HEK293 (cell line): Measurements from ENCODE around the gene ATP4A.

Experiments
- BCL11A ChIP-seq: fragments of 450-650 bp; formaldehyde crosslinking; IDR thresholded peaks from 2 replicates; pipeline ENCODE4 v1.5.1; 2016; ENCODE audit warnings: low read depth, missing biosample characterization, missing genetic modification characterization
- GLIS1 ChIP-seq: fragments of 450-650 bp; formaldehyde crosslinking; IDR thresholded peaks from 2 replicates; pipeline ENCODE4 v1.5.1; 2016; ENCODE audit warnings: missing biosample characterization, missing genetic modification characterization
- KLF10 ChIP-seq: fragments of 450-650 bp; IDR thresholded peaks from 2 replicates; pipeline ENCODE4 v1.5.1; 2018; ENCODE audit warnings: missing biosample characterization, mild to moderate bottlenecking, missing genetic modification characterization
- TCF7L2 ChIP-seq: IDR thresholded peaks from 2 replicates; pipeline ENCODE4 v1.6.1; 2011; ENCODE audit warnings: low read depth, mild to moderate bottlenecking, inconsistent platforms, low read length, moderate library complexity, borderline replicate concordance
- ZBTB17 ChIP-seq: fragments of 450-650 bp; formaldehyde crosslinking; IDR thresholded peaks from 2 replicates; pipeline ENCODE4 v1.5.1; 2016; ENCODE audit warnings: missing biosample characterization, missing genetic modification characterization
- ZFHX2 ChIP-seq: fragments of 450-650 bp; formaldehyde crosslinking; conservative IDR thresholded peaks from 2 replicates; pipeline ENCODE4 v1.5.1; 2016; ENCODE audit warnings: missing biosample characterization, missing genetic modification characterization
- ZFP69B ChIP-seq: fragments of 450-650 bp; formaldehyde crosslinking; IDR thresholded peaks from 2 replicates; pipeline ENCODE4 v1.5.1; 2016; ENCODE audit warnings: missing biosample characterization, missing genetic modification characterization
- ZNF132 ChIP-seq: fragments of 450-650 bp; formaldehyde crosslinking; IDR thresholded peaks from 2 replicates; pipeline ENCODE4 v1.5.1; 2017; ENCODE audit warnings: missing biosample characterization, missing genetic modification characterization, borderline replicate concordance
- ZNF221 ChIP-seq: fragments of 450-650 bp; formaldehyde crosslinking; IDR thresholded peaks from 2 replicates; pipeline ENCODE4 v1.5.1; 2017; ENCODE audit warnings: missing biosample characterization, missing genetic modification characterization, borderline replicate concordance
- ZNF223 ChIP-seq: fragments of 450-650 bp; formaldehyde crosslinking; IDR thresholded peaks from 2 replicates; pipeline ENCODE4 v1.5.1; 2016; ENCODE audit warnings: missing biosample characterization, missing genetic modification characterization
- ZNF324 ChIP-seq: fragments of 450-650 bp; formaldehyde crosslinking; IDR thresholded peaks from 2 replicates; pipeline ENCODE4 v1.5.1; 2016; ENCODE audit warnings: missing biosample characterization, missing genetic modification characterization
- ZNF350 ChIP-seq: fragments of 450-650 bp; formaldehyde crosslinking; IDR thresholded peaks from 2 replicates; pipeline ENCODE4 v1.5.0; 2017; ENCODE audit warnings: missing biosample characterization, mild to moderate bottlenecking, missing genetic modification characterization
- ZNF366 ChIP-seq: fragments of 450-650 bp; formaldehyde crosslinking; conservative IDR thresholded peaks from 2 replicates; pipeline ENCODE4 v1.5.1; 2016; ENCODE audit warnings: missing biosample characterization, missing genetic modification characterization
- ZNF48 ChIP-seq: fragments of 450-650 bp; formaldehyde crosslinking; IDR thresholded peaks from 2 replicates; pipeline ENCODE4 v1.5.1; 2016; ENCODE audit warnings: missing biosample characterization, missing genetic modification characterization
- ZNF560 ChIP-seq: fragments of 450-650 bp; formaldehyde crosslinking; IDR thresholded peaks from 2 replicates; pipeline ENCODE4 v1.5.1; 2017; ENCODE audit warnings: missing biosample characterization, missing genetic modification characterization, borderline replicate concordance
- ZNF660 ChIP-seq: fragments of 450-650 bp; IDR thresholded peaks from 2 replicates; pipeline ENCODE4 v1.5.1; 2018; ENCODE audit warnings: missing biosample characterization, mild to moderate bottlenecking, missing genetic modification characterization
- ZNF670 ChIP-seq: fragments of 450-650 bp; formaldehyde crosslinking; IDR thresholded peaks from 2 replicates; pipeline ENCODE4 v1.5.1; 2016; ENCODE audit warnings: missing biosample characterization, missing genetic modification characterization, low read depth
- ZNF76 ChIP-seq: fragments of 450-650 bp; formaldehyde crosslinking; IDR thresholded peaks from 2 replicates; pipeline ENCODE4; 2016; ENCODE audit warnings: low read depth, missing biosample characterization, missing genetic modification characterization, borderline replicate concordance
- ZNF768 ChIP-seq: fragments of 450-650 bp; formaldehyde crosslinking; IDR thresholded peaks from 2 replicates; pipeline ENCODE4 v1.5.1; 2018; ENCODE audit warnings: missing biosample characterization, mild to moderate bottlenecking, missing genetic modification characterization
- ZNF785 ChIP-seq: fragments of 450-650 bp; formaldehyde crosslinking; IDR thresholded peaks from 2 replicates; pipeline ENCODE4 v1.5.1; 2016; ENCODE audit warnings: missing biosample characterization, missing genetic modification characterization
- ZNF792 ChIP-seq: fragments of 450-650 bp; formaldehyde crosslinking; IDR thresholded peaks from 2 replicates; pipeline ENCODE4 v1.5.1; 2016; ENCODE audit warnings: missing biosample characterization, missing genetic modification characterization
- ZNF837 ChIP-seq: fragments of 450-650 bp; formaldehyde crosslinking; IDR thresholded peaks from 2 replicates; pipeline ENCODE4 v1.5.1; 2016; ENCODE audit warnings: missing biosample characterization, missing genetic modification characterization
- ZXDB ChIP-seq: fragments of 450-650 bp; formaldehyde crosslinking; IDR thresholded peaks from 2 replicates; pipeline ENCODE4 v1.5.1; 2016; ENCODE audit warnings: missing biosample characterization, missing genetic modification characterization
- TF ChIP-seq, protein P1 (sequence below): fragments of 450-650 bp; formaldehyde crosslinking; IDR thresholded peaks from 2 replicates; pipeline ENCODE4 v1.5.1; 2016; ENCODE audit warnings: missing biosample characterization, missing genetic modification characterization
- TF ChIP-seq, protein P2 (sequence below): fragments of 450-650 bp; formaldehyde crosslinking; IDR thresholded peaks from 2 replicates; pipeline ENCODE4 v1.5.1; 2017; ENCODE audit warnings: missing biosample characterization, missing genetic modification characterization
- TF ChIP-seq, protein P3 (sequence below): fragments of 450-650 bp; formaldehyde crosslinking; IDR thresholded peaks from 2 replicates; pipeline ENCODE4 v1.5.1; 2016; ENCODE audit warnings: missing biosample characterization, missing genetic modification characterization
- TF ChIP-seq, protein P4 (sequence below): fragments of 450-650 bp; formaldehyde crosslinking; IDR thresholded peaks from 2 replicates; pipeline ENCODE4 v1.5.1; 2017; ENCODE audit warnings: missing biosample characterization, missing genetic modification characterization
- TF ChIP-seq, protein P5 (sequence below): fragments of 450-650 bp; IDR thresholded peaks from 2 replicates; pipeline ENCODE4 v1.5.1; 2018; ENCODE audit warnings: missing biosample characterization, mild to moderate bottlenecking, missing genetic modification characterization
- TF ChIP-seq, protein P6 (sequence below): fragments of 450-650 bp; formaldehyde crosslinking; IDR thresholded peaks from 2 replicates; pipeline ENCODE4; 2016; ENCODE audit warnings: missing biosample characterization, missing genetic modification characterization

Gene ATP4A

DNA sequence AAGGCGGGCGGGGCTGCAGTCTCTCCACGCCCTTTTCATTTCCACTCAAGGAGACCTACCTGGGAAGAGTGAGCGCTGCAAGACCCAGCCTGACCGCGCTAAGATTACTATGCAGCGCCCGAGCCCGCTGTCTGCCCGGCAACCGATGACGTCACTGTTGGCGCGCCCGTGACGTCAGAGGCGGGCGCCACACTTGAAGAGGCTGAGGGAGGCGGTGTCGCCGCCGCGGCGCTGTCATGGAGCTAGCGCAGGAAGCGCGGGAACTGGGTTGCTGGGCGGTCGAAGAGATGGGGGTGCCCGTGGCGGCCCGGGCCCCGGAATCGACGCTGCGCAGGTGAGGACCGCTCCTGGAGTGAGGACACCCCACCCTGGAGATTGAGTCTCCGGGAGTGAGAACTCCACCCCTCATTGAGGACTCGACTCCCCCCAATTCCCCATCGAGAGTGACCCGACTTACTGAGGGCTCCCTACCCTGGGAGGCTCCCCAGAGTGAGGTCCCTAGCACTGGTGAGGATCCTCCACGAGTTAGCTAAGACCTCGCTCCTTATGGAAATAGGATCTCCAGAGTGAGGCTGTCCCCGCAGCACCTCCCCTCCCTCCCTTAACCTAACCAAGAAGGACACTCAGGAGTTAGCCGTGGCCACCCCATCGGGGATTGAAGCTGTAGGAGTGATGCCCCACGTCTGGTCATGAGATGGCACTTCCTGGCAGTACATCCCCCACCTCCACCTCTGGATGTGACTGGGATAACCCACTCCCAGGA lies 49.3 kb upstream of the ATP4A start, which contains the start of gene HAUS5 (continued):
- TF ChIP-seq, protein P1, sequence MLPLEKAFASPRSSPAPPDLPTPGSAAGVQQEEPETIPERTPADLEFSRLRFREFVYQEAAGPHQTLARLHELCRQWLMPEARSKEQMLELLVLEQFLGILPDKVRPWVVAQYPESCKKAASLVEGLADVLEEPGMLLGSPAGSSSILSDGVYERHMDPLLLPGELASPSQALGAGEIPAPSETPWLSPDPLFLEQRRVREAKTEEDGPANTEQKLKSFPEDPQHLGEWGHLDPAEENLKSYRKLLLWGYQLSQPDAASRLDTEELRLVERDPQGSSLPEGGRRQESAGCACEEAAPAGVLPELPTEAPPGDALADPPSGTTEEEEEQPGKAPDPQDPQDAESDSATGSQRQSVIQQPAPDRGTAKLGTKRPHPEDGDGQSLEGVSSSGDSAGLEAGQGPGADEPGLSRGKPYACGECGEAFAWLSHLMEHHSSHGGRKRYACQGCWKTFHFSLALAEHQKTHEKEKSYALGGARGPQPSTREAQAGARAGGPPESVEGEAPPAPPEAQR (tag by site-specific recombination): peak; percentile 90
- 0 out of 2 replicates have a peak, but pooled peaks have one; percentile 70 for TF ChIP-seq ZNF792 (tag by site-specific recombination)
- peak; percentile 91 for TF ChIP-seq ZBTB17
- TF ChIP-seq, protein P2, sequence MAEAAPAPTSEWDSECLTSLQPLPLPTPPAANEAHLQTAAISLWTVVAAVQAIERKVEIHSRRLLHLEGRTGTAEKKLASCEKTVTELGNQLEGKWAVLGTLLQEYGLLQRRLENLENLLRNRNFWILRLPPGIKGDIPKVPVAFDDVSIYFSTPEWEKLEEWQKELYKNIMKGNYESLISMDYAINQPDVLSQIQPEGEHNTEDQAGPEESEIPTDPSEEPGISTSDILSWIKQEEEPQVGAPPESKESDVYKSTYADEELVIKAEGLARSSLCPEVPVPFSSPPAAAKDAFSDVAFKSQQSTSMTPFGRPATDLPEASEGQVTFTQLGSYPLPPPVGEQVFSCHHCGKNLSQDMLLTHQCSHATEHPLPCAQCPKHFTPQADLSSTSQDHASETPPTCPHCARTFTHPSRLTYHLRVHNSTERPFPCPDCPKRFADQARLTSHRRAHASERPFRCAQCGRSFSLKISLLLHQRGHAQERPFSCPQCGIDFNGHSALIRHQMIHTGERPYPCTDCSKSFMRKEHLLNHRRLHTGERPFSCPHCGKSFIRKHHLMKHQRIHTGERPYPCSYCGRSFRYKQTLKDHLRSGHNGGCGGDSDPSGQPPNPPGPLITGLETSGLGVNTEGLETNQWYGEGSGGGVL (tag by site-specific recombination): peak; percentile 37; the same call in 1 of the 2 replicates
- TF ChIP-seq ZNF221: no peak
- TF ChIP-seq, protein P3, sequence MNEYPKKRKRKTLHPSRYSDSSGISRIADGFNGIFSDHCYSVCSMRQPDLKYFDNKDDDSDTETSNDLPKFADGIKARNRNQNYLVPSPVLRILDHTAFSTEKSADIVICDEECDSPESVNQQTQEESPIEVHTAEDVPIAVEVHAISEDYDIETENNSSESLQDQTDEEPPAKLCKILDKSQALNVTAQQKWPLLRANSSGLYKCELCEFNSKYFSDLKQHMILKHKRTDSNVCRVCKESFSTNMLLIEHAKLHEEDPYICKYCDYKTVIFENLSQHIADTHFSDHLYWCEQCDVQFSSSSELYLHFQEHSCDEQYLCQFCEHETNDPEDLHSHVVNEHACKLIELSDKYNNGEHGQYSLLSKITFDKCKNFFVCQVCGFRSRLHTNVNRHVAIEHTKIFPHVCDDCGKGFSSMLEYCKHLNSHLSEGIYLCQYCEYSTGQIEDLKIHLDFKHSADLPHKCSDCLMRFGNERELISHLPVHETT (tag by site-specific recombination): peak; percentile 93
- TF ChIP-seq GLIS1 (tag by site-specific recombination): peak; percentile 80
- peak; percentile 97 for TF ChIP-seq ZNF660 (tag by site-specific recombination)
- peak; percentile 97 for TF ChIP-seq ZNF324
- no peak for TF ChIP-seq ZNF768 (tag by site-specific recombination)
- peak; percentile 88 for TF ChIP-seq ZNF76 (tag by site-specific recombination)
- TF ChIP-seq ZNF48 (tag by site-specific recombination): no peak
- no peak for TF ChIP-seq ZNF350 (tag by site-specific recombination)
- no peak for TF ChIP-seq TCF7L2
- no peak for TF ChIP-seq ZNF132 (tag by site-specific recombination)
- TF ChIP-seq ZNF785 (tag by site-specific recombination): peak; percentile 81
- peak; percentile 61 for TF ChIP-seq ZFHX2
- peak; percentile 91 for TF ChIP-seq KLF10 (tag by site-specific recombination)
- peak; percentile 82 for TF ChIP-seq ZFP69B (tag by site-specific recombination)
- TF ChIP-seq ZNF560: no peak
- no peak for TF ChIP-seq ZNF837
- TF ChIP-seq, protein P4, sequence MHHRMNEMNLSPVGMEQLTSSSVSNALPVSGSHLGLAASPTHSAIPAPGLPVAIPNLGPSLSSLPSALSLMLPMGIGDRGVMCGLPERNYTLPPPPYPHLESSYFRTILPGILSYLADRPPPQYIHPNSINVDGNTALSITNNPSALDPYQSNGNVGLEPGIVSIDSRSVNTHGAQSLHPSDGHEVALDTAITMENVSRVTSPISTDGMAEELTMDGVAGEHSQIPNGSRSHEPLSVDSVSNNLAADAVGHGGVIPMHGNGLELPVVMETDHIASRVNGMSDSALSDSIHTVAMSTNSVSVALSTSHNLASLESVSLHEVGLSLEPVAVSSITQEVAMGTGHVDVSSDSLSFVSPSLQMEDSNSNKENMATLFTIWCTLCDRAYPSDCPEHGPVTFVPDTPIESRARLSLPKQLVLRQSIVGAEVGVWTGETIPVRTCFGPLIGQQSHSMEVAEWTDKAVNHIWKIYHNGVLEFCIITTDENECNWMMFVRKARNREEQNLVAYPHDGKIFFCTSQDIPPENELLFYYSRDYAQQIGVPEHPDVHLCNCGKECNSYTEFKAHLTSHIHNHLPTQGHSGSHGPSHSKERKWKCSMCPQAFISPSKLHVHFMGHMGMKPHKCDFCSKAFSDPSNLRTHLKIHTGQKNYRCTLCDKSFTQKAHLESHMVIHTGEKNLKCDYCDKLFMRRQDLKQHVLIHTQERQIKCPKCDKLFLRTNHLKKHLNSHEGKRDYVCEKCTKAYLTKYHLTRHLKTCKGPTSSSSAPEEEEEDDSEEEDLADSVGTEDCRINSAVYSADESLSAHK (tag by site-specific recombination): peak; percentile 70
- TF ChIP-seq ZXDB (tag by site-specific recombination): peak; percentile 93
- TF ChIP-seq, protein P5, sequence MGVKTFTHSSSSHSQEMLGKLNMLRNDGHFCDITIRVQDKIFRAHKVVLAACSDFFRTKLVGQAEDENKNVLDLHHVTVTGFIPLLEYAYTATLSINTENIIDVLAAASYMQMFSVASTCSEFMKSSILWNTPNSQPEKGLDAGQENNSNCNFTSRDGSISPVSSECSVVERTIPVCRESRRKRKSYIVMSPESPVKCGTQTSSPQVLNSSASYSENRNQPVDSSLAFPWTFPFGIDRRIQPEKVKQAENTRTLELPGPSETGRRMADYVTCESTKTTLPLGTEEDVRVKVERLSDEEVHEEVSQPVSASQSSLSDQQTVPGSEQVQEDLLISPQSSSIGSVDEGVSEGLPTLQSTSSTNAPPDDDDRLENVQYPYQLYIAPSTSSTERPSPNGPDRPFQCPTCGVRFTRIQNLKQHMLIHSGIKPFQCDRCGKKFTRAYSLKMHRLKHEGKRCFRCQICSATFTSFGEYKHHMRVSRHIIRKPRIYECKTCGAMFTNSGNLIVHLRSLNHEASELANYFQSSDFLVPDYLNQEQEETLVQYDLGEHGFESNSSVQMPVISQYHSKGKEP (tag by site-specific recombination): no peak; the same call in none of the 2 replicates
- no peak for TF ChIP-seq ZNF670 (tag by site-specific recombination)
- TF ChIP-seq, protein P6, sequence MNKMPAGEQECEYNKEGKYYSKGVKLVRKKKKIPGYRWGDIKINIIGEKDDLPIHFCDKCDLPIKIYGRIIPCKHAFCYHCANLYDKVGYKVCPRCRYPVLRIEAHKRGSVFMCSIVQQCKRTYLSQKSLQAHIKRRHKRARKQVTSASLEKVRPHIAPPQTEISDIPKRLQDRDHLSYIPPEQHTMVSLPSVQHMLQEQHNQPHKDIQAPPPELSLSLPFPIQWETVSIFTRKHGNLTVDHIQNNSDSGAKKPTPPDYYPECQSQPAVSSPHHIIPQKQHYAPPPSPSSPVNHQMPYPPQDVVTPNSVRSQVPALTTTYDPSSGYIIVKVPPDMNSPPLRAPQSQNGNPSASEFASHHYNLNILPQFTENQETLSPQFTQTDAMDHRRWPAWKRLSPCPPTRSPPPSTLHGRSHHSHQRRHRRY (tag by site-specific recombination): no peak
- TF ChIP-seq ZNF223 (tag by site-specific recombination): no peak
- no peak for TF ChIP-seq BCL11A (tag by site-specific recombination)
- TF ChIP-seq ZNF366: no peak; the same call in 1 of the 2 replicates
